DND-41 (cell line): Measurements from ENCODE around the gene BMS1.
"Not testable (repeated sequence)": the region's sequence is repeated elsewhere in the genome, so short reads cannot be mapped to it uniquely, and the experiment has no call there.

Experiments used
- EZH2 ChIP-seq: IDR thresholded peaks from 3 replicates; pipeline ENCODE4 v1.6.1; 2012; ENCODE audit warnings: borderline replicate concordance, low read depth, mild to moderate bottlenecking, moderate library complexity, low read length, inconsistent platforms; ENCODE audit not compliant: severe bottlenecking
- TF ChIP-seq, protein P1 (sequence below): IDR thresholded peaks from 2 replicates; pipeline ENCODE4 v1.5.1; 2012; ENCODE audit warnings: borderline replicate concordance, low read length, moderate library complexity, mild to moderate bottlenecking; ENCODE audit not compliant: poor library complexity, severe bottlenecking; ENCODE audit errors: extremely low read depth

DNA sequence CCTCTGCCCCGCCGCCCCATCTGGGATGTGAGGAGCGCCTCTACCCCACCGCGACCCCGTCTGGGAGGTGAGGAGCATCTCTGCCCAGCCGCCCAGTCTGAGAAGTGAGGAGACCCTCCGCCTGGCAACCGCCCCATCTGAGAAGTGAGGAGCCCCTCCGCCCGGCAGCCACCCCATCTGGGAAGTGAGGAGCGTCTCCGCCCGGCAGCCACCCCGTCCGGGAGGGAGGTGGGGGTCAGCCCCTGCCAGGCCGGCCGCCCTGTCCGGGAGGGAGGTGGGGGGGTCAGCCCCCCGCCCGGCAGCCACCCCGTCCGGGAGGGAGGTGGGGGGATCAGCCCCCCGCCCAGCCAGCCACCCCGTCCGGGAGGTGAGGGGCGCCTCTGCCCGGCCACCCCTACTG lies 64.7 kb downstream of the BMS1 start:
- TF ChIP-seq, protein P1, sequence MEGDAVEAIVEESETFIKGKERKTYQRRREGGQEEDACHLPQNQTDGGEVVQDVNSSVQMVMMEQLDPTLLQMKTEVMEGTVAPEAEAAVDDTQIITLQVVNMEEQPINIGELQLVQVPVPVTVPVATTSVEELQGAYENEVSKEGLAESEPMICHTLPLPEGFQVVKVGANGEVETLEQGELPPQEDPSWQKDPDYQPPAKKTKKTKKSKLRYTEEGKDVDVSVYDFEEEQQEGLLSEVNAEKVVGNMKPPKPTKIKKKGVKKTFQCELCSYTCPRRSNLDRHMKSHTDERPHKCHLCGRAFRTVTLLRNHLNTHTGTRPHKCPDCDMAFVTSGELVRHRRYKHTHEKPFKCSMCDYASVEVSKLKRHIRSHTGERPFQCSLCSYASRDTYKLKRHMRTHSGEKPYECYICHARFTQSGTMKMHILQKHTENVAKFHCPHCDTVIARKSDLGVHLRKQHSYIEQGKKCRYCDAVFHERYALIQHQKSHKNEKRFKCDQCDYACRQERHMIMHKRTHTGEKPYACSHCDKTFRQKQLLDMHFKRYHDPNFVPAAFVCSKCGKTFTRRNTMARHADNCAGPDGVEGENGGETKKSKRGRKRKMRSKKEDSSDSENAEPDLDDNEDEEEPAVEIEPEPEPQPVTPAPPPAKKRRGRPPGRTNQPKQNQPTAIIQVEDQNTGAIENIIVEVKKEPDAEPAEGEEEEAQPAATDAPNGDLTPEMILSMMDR: not testable (repeated sequence)
- TF ChIP-seq EZH2: not testable (repeated sequence)
